Activated CD8-positive, alpha-beta memory T cell treated with anti-CD3 and anti-CD28 coated beads, Interleukin-2, amount 10 ng/mL, durations not matched to agents 7 days and 5 days (primary cell): Measurements from ENCODE around the gene H2BK1. TPM values are rescaled to one million over a fixed set of nuclear protein-coding genes. Genes with fewer than 3 reads are reported as not detected.

Source experiments
- ATAC-seq: fragments of 150-1000 bp; cut with Tn5 transposase; one replicate; pipeline ENCODE4 v1.10.0; 2021; ENCODE audit warnings: moderate library complexity
- CTCF ChIA-PET: fragments of 350-600 bp; sonication (Branson Sonifier 250); formaldehyde crosslinking; loops from one replicate; lab custom pipeline; 2021; ENCODE audit warnings: antibody characterized with exemption; lab: Charles Lee
- DNase-seq: peaks from one replicate; pipeline ENCODE4 v3.0.0-alpha.2; 2020
- H3K27ac Mint-ChIP-seq: one replicate; pipeline ENCODE4 v1.8.0; 2021; ENCODE audit warnings: mild to moderate bottlenecking, mixed read lengths
- H3K27me3 Mint-ChIP-seq: one replicate; pipeline ENCODE4 v1.8.0; 2021; ENCODE audit warnings: mixed read lengths
- H3K36me3 Mint-ChIP-seq: one replicate; pipeline ENCODE4 v1.8.0; 2021; ENCODE audit warnings: mild to moderate bottlenecking, mixed read lengths
- H3K4me1 Mint-ChIP-seq: one replicate; pipeline ENCODE4 v1.8.0; 2021; ENCODE audit warnings: mixed read lengths
- H3K4me3 Mint-ChIP-seq: one replicate; pipeline ENCODE4 v1.8.0; 2021; ENCODE audit warnings: mild to moderate bottlenecking, moderate library complexity, mixed read lengths
- H3K9me3 Mint-ChIP-seq: one replicate; pipeline ENCODE4 v1.8.0; 2022; ENCODE audit warnings: low read depth, mixed read lengths
- total RNA-seq, 2 experiments: library from RNA; stranded (reverse); gene quantifications; one replicate each; pipeline ENCODE4 v1.2.3, GENCODE V29; 2021

H2BK1 gene
- total RNA-seq, 2 experiments from 2014 or later, result not detected

DNA sequence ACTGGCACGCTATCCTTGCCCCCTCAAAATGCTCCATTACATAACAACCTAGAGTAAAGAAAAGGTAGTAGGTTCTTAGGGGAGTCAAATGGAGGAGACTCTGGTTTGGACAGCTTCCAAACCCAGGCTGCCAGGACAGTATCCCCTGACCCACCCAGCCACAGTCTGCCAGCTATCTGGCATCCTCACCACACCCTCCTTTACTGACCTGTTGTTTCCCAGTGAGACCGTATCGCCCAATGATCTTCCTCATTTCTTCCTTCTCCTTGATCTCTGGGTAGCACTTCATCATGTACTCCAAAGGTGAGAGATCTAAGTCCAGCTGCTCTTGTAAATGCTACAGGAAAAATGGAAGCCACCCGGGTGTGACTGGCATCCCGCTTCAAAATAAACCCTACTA lies 5.1 kb upstream of the H2BK1 start:
- Mint-ChIP-seq H3K36me3 (peaks cover 34% of the 10 kb centered on the region), H3K4me3 (no peak overlapping the region)
- CTCF ChIA-PET, result interaction anchor here (1.4 kb wide), 1 partner anchor 47 kb away, joined by 3 read pairs; no protein-coding TSS in a partner anchor

DNA sequence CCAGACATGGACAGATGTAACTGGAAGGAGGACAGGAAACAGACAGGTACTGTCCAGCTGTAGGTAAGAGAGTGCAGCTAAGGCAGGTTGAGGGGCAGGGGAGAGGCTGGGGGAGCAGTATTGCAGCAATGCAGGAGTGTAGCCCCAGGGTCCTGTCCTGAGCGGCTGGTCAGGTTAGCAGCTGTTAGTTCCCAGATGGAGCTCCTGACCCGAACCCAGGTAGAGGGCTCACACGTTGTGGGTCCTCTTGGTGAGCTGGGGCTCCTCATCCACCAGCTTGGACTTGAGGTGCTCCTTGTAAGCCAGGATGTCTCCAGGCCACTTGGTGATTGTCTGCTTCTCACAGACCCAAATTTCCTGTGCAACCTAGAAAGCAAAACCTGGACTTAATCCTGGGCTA lies 3.5 kb upstream of the H2BK1 start:
- no peak overlapping the region for H3K4me3 Mint-ChIP-seq
- peaks cover 27% of the 10 kb centered on the region for H3K36me3 Mint-ChIP-seq
- H3K27ac Mint-ChIP-seq, result no peak overlapping the region
- ATAC-seq (no peak), DNase-seq (no peak)
- H3K27me3 Mint-ChIP-seq, result no peaks in the 10 kb centered on the region
- no peaks in the 10 kb centered on the region for H3K4me1 Mint-ChIP-seq
- H3K9me3 Mint-ChIP-seq, result no peaks in the 10 kb centered on the region
- CTCF ChIA-PET, result no interaction called here

More for the DNA sequence above, 5.1 kb upstream of the H2BK1 start:
- Mint-ChIP-seq H3K9me3 (no peaks in the 10 kb centered on the region), H3K27me3 (no peaks in the 10 kb centered on the region), H3K27ac (no peak overlapping the region), H3K4me1 (no peaks in the 10 kb centered on the region)
- DNase-seq (no peak), ATAC-seq (no peak)

DNA sequence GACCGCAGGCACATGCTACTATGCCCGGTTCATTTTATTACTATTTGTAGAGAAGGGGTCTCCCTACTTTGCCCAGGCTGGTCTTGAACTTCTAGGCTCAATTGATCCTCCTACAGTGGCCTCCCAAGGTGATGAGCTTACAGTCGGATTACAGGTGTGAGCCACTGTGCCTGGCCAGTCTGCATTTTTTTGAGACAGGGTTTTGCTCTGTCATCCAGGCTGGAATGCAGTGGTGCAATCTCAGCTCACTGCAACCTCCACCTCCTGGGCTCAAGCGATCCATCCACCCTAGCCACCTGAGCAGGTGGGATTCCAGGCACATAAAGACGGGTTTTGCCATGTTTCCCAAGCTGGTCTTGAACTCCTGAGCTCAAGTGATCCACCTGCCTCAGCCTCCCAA lies 2.3 kb upstream of the H2BK1 start:
- Mint-ChIP-seq H3K36me3 (peaks cover 18% of the 10 kb centered on the region), H3K27me3 (no peaks in the 10 kb centered on the region), H3K27ac (no peak overlapping the region), H3K4me3 (no peak overlapping the region), H3K9me3 (no peaks in the 10 kb centered on the region), H3K4me1 (peaks cover 8% of the 10 kb centered on the region)
- ATAC-seq (no peak), DNase-seq (no peak)
- CTCF ChIA-PET, result interaction anchor here (1.5 kb wide), 1 partner anchor 31 kb away, joined by 5 read pairs; no protein-coding TSS in a partner anchor

DNA sequence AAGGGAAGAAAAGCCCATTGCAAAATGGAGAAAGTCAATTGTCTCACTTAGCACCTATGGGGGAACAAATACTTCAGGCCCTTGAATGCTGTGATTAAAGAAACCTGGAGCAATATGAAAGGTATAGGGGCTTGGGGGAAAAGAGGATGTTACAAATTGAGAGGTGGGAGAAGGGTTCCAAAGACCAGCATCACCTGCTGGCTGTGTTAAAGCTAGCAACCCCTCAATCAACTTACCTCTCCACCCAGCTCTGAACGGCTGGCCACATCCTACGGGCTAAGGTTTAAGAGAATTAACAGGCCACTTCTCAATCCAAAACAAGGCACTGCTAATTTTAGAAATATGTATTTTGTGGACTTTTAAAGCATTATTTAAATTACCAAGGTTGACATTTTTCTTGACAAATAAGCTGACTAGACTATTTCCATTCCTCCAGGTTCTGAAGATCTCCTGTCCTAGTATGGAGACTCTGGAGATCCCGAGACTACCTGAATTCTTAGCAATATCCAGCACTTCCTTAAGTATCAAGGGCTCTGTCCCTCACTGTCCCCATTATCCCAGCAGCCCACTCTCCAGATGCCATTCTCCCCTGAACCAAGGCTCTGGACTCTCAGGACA lies 976 bp upstream of the H2BK1 start:
- DNase-seq, result no peak
- CTCF ChIA-PET, result interaction anchor here (1.5 kb wide), 1 partner anchor 32 kb away, joined by 5 read pairs; no protein-coding TSS in a partner anchor
- no peaks in the 10 kb centered on the region for H3K9me3 Mint-ChIP-seq
- no peak for ATAC-seq
- peaks cover 3% of the 10 kb centered on the region for H3K27me3 Mint-ChIP-seq
- H3K4me1 Mint-ChIP-seq, result peaks cover 20% of the 10 kb centered on the region
- H3K4me3 Mint-ChIP-seq, result no peak overlapping the region
- H3K27ac Mint-ChIP-seq, result no peak overlapping the region
- peaks cover 17% of the 10 kb centered on the region for H3K36me3 Mint-ChIP-seq

DNA sequence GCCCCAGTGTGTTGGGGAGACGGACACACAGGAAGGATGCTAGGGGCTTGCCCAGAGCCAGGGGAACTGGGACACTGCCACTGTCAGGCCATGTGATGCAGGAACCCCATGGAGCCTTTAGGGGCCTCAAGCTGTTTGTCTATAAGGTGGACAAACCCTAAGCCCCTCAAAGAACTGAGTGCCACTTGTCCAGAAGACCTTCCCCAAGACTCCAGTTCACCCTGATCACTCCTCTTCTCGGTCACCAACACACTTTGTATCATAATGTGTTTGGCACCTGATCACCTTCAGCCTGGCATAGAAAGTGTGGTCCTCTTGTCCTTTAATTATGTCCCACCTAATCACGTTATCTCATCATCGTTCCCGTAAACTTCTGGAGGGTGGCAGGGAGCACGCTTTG lies 700 bp downstream of the H2BK1 start:
- CTCF ChIA-PET, result no interaction called here

DNA sequence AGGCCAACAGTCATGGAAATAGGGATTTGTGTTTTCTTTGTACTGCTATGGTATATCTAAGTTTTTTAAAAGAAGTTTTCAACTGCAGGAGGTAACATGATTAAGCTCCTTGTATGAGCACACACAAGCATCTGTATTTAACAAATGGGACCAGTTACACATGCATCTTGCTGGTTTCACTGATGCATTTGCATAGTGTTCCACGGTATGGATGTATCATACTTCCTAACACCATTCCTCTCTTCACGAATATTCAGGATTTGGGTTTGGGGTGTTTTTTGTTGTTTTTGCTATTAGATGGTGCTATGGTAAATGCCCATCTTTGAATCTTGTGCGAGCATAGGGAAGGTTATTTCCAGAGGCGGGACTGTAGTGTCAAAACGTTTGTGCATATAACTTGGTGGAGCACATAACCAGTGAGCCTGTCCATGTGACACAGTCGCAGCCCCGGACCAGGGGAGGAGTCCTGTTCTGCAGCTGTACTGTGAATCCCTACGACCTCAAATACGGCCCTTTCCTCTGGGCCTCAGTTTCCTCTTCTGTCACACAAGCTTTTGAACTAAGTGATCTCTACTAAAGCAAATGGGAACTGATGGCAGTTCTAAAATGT lies 1.9 kb downstream of the H2BK1 start:
- Mint-ChIP-seq H3K4me1 (peaks cover 24% of the 10 kb centered on the region), H3K4me3 (no peak overlapping the region), H3K9me3 (no peaks in the 10 kb centered on the region), H3K27me3 (peaks cover 9% of the 10 kb centered on the region), H3K36me3 (peaks cover 5% of the 10 kb centered on the region), H3K27ac (peak overlapping the region; percentile 23)
- no peak for DNase-seq
- no peak for ATAC-seq
- CTCF ChIA-PET, result interaction anchor here (0.7 to 2.4 kb wide), 5 partner anchors 14 to 171 kb away, joined by 3 to 16 read pairs (median 6); partner anchors contain the start of gene ABCF2

More for the DNA sequence above, 700 bp downstream of the H2BK1 start:
- Mint-ChIP-seq H3K27ac (no peak overlapping the region), H3K36me3 (peaks cover 6% of the 10 kb centered on the region), H3K4me3 (no peak overlapping the region), H3K27me3 (peaks cover 3% of the 10 kb centered on the region), H3K9me3 (no peaks in the 10 kb centered on the region), H3K4me1 (peaks cover 24% of the 10 kb centered on the region)
- ATAC-seq, result no peak
- no peak for DNase-seq

DNA sequence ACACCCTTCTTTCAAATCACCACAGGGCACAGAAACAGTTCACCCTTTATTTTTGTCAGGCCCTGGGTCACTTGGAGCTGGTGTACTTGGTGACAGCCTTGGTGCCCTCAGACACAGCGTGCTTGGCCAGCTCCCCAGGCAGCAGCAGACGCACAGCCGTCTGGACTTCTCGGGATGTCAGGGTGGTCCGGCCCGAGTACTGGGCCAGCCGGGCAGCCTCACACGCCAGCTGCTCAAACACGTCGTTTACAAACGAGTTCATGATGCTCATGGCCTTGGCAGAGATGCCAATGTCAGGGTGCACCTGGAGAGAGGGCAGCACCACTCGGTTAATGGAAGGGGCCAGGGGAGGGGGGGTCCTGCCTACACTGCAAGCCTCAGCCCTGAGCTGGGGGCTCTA lies 2.5 kb downstream of the H2BK1 start:
- CTCF ChIA-PET, result interaction anchor here (0.7 to 2.4 kb wide), 8 partner anchors 13 to 240 kb away, joined by 3 to 16 read pairs (median 4); partner anchors contain the start of gene ABCF2
- Mint-ChIP-seq H3K27me3 (peaks cover 11% of the 10 kb centered on the region), H3K4me3 (no peak overlapping the region), H3K27ac (peak overlapping the region; percentile 70), H3K36me3 (peaks cover 2% of the 10 kb centered on the region), H3K9me3 (no peaks in the 10 kb centered on the region), H3K4me1 (peaks cover 24% of the 10 kb centered on the region)
- no peak for DNase-seq
- no peak for ATAC-seq

DNA sequence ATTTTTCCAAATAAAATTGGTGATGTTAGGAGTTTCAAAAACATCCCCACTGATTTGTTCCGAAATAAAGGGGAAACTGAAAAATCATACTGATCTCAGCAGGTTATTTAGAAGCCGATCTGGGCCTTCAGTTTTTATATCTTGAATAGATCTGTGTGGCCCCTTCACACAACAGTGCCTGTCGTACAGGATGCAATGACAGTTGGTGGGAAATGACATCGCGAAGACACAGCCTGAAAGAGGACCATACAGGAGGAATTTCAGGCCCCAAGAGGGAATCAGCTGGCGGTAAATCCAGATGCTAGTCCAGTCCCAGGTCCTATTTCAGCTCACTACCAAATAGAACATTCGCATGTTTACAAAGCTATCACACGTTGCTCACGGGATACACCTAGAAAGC lies 3.0 kb downstream of the H2BK1 start:
- H3K4me3 Mint-ChIP-seq, result no peak overlapping the region
- peak overlapping the region; percentile 70 for H3K27ac Mint-ChIP-seq
- peaks cover 24% of the 10 kb centered on the region for H3K4me1 Mint-ChIP-seq

DNA sequence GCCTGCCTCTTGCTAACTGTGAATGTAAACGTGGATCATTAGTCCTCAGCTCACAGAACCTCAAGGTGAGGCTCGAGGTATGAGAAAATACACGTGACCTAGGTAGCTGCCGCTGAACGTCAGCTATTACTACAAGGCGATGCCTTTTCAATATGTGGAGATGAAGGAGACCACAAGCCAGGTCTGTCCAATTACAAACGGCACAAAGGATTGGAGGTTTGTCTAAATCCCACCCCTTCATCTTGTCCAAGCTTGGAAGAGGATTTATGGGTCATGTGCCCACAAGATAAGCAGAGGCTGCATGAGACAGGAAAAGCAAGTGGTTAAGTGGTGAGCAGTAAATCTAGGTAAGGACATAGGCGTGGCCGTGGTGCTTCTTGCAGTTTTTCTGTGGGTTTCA lies 3.4 kb downstream of the H2BK1 start:
- peak; percentile 75 for ATAC-seq
- no peak overlapping the region for H3K4me3 Mint-ChIP-seq
- H3K27me3 Mint-ChIP-seq, result peaks cover 17% of the 10 kb centered on the region
- H3K9me3 Mint-ChIP-seq, result no peaks in the 10 kb centered on the region
- peaks cover 24% of the 10 kb centered on the region for H3K4me1 Mint-ChIP-seq
- peak; percentile 63 for DNase-seq
- H3K27ac Mint-ChIP-seq, result peak overlapping the region; percentile 70
- peaks cover 2% of the 10 kb centered on the region for H3K36me3 Mint-ChIP-seq
- CTCF ChIA-PET, result interaction anchor here (0.7 to 2.4 kb wide), 10 partner anchors 19 to 241 kb away, joined by 3 to 16 read pairs (median 4); partner anchors contain the start of gene ABCF2

More for the DNA sequence above, 3.0 kb downstream of the H2BK1 start:
- DNase-seq (peak; percentile 58), ATAC-seq (peak; percentile 68)
- CTCF ChIA-PET, result interaction anchor here (0.7 to 2.4 kb wide), 10 partner anchors 18 to 241 kb away, joined by 3 to 16 read pairs (median 4); partner anchors contain the start of gene ABCF2
- H3K27me3 Mint-ChIP-seq, result peaks cover 14% of the 10 kb centered on the region
- H3K36me3 Mint-ChIP-seq, result peaks cover 2% of the 10 kb centered on the region
- no peaks in the 10 kb centered on the region for H3K9me3 Mint-ChIP-seq

DNA sequence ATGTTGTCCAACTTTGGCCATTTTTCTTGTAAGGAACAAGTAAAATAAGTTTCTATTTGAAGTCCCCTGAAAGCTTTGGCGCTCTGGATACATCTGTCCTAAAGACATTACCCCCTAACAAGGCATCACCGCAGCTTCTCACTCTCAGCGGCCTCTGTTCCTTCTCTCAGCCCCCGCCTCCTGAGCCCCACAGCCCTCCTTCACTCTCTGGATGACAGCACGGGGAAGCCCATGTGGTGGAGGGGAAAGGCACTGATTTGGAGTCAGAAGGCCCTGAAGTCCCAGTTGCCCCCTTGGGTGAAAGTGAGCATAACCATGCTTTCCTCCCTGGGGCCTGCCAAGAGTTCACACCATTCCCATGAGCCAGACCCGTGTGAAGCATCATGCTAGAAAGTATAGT lies 4.6 kb downstream of the H2BK1 start:
- H3K9me3 Mint-ChIP-seq, result no peaks in the 10 kb centered on the region
- no peak overlapping the region for H3K4me3 Mint-ChIP-seq
- ATAC-seq, result no peak
- peaks cover under 1% of the 10 kb centered on the region for H3K36me3 Mint-ChIP-seq
- H3K27me3 Mint-ChIP-seq, result peaks cover 19% of the 10 kb centered on the region
- CTCF ChIA-PET, result interaction anchor here (2.1 to 2.2 kb wide), 2 partner anchors 21 to 39 kb away, joined by 5 read pairs; partner anchors contain the start of gene ABCF2
- peaks cover 24% of the 10 kb centered on the region for H3K4me1 Mint-ChIP-seq
- no peak for DNase-seq
- H3K27ac Mint-ChIP-seq, result no peak overlapping the region

DNA sequence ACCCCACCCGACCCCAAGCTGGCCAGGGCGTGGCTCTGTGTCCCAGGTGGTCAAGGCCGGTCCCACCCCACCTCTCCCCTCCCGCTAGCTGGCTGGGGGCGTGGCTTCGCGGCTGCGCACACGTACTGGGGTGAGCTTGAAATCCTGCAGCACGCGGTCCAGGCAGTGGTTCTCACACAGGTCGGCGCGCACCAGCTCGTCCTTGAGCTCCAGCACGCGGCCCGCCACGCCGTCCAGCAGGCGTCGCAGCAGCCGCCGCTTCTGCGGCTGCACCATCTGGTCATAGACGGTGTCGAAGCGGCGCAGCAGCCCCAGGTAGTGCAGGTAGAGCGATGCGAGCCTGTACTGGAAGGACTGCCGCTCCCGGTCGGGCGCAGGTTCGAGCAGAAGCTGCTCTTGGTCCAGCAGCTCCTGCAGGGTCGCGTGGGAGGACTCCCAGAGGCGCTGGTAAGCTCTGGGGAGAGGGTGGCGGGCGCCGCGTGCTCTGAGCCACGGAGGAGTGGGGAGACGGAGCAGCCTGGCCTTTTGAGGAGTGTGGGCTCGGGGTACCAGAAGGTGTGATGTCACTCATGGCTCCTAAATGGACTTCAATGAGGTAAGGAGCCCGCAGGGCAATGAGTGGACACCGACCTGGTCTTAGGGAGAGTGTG lies 5.8 kb downstream of the H2BK1 start:
- H3K4me3 Mint-ChIP-seq, result no peak overlapping the region
- no peaks in the 10 kb centered on the region for H3K36me3 Mint-ChIP-seq
- peaks cover 19% of the 10 kb centered on the region for H3K27me3 Mint-ChIP-seq
- DNase-seq (no peak), ATAC-seq (no peak)
- no peaks in the 10 kb centered on the region for H3K9me3 Mint-ChIP-seq
- CTCF ChIA-PET, result interaction anchor here (2.1 to 2.2 kb wide), 2 partner anchors 23 to 40 kb away, joined by 5 read pairs; partner anchors contain the start of gene ABCF2
- peaks cover 24% of the 10 kb centered on the region for H3K4me1 Mint-ChIP-seq
- H3K27ac Mint-ChIP-seq, result no peak overlapping the region

DNA sequence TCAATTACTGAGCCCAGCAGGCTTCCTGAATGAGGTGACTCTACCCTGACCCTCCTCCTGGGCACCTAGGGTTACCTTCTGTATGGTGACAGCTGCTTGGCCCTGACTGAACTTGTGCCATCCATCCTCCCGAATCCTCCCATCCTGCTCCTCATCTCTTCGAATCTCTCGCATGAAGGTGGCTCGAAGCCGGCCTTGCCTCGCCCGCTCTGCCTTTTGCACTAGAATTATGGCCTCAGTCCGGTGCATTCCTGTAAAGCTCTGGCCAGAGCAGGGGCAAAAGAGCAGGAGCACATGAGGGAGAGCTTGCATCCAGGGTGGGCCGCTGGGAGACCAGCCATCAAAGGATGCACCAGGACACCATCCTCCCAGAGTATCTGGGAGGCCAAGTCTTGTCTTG lies 7.5 kb downstream of the H2BK1 start:
- no peaks in the 10 kb centered on the region for H3K9me3 Mint-ChIP-seq
- DNase-seq (no peak), ATAC-seq (no peak)
- no peaks in the 10 kb centered on the region for H3K36me3 Mint-ChIP-seq
- H3K4me3 Mint-ChIP-seq, result no peak overlapping the region
- H3K27me3 Mint-ChIP-seq, result peaks cover 19% of the 10 kb centered on the region
- CTCF ChIA-PET, result no interaction called here
- peaks cover 19% of the 10 kb centered on the region for H3K4me1 Mint-ChIP-seq
- no peak overlapping the region for H3K27ac Mint-ChIP-seq

DNA sequence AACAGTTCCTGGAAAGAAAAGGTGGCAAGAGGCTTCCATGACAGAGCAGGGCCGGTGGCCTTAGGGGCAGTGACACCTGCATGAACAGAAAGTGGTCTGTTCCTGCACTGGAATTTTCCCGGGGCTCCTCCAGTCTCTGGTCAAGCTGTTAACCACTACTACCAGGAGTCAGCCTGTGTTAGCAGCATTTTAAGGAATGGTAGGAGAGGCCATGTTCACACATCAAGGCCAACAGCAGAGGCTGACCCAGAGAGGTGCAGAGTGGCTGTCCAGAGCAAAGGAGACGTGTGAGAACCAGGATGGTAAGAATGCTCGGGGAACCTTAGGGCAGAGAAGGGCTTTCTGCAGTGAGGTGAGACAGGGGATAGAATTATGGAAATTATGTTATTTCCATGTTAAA lies 8.5 kb downstream of the H2BK1 start:
- no peak for ATAC-seq
- no peak overlapping the region for H3K27ac Mint-ChIP-seq
- CTCF ChIA-PET, result no interaction called here
- H3K4me1 Mint-ChIP-seq, result peaks cover 8% of the 10 kb centered on the region
- DNase-seq, result no peak
- no peaks in the 10 kb centered on the region for H3K36me3 Mint-ChIP-seq
- H3K4me3 Mint-ChIP-seq, result no peak overlapping the region
- peaks cover 19% of the 10 kb centered on the region for H3K27me3 Mint-ChIP-seq
- H3K9me3 Mint-ChIP-seq, result no peaks in the 10 kb centered on the region
